NOMO-1 treated with dmso at 0.1 percent for 144 hours (cell line): ENCODE results near the gene MPI.
"Not testable (repeated sequence)": the region's sequence is repeated elsewhere in the genome, so short reads cannot be mapped to it uniquely, and the experiment has no call there.

Source experiments
- DNase-seq: peaks from one replicate; lab custom pipeline; 2025; ENCODE audit not compliant: unreplicated experiment; lab: John Stamatoyannopoulos, UW

MPI gene

DNA sequence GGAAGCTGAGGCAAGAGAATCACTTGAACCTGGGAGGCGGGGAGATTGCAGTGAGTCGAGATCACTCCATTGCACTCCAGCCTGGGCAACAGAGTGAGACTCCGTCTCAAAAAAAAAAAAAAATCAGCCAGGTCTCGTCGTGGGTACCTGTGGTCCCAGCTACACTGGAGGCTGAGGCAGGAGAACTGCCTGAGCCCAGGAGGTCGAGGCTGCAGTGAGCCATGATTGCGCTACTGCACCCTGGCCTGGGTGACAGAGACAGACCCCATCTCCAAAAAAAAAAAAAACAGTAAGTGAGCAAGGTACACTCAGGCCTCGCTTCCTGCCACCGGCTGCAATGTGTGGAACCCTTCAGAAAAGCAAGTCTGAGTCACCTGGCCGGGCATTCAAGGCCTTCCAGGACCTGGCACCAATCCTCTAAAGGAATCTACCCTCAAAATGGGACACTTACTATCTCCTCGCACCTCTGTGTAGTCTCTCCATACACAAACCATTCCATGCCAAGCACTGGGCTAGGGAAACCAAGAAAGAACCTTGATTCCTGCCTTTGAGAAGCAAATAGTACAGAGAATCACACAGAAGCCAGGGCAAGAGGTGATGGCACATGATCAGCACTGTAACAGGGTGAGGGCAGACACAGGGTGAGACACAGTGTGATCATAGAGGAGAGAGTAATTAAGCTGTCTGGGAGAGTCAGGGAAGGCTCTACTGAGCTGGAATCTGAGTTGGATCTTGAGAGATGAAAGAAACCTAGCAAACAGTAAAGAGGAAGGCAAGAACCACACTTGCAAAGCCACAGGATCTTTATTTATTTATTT lies 26.4 kb upstream of the MPI start:
- DNase-seq: no peak

GRCh38 chr15:74864296-74864695 lies 25.5 kb upstream of the MPI start:
- DNase-seq: no peak

GRCh38 chr15:74865316-74865715 lies 24.5 kb upstream of the MPI start:
- DNase-seq: no peak

- DNase-seq: no peak
Observed at GRCh38 chr15:74866090-74866489, 23.8 kb upstream of the MPI start.

- DNase-seq: no peak
Observed at GRCh38 chr15:74867466-74868038, 22.3 kb upstream of the MPI start.

DNA sequence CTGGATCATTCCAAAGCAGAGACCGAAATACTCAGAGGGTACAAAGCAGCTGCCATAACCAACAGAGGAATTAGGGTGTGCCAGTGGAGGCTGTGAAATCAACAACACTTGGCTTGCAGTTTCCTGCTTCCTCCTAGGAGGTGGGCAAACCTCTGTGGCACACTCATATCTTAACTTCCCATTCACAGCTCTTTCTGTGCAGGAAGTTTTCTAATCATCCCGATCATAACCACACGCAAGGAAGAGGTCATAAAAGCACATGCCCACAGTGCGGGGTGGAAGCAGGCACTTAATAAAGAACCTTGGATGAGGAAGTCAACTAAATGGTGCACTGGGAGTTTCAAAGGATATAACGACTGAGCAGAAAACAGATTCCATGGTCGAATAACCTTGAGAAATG lies 21.8 kb upstream of the MPI start:
- DNase-seq: peak; percentile 62

DNA sequence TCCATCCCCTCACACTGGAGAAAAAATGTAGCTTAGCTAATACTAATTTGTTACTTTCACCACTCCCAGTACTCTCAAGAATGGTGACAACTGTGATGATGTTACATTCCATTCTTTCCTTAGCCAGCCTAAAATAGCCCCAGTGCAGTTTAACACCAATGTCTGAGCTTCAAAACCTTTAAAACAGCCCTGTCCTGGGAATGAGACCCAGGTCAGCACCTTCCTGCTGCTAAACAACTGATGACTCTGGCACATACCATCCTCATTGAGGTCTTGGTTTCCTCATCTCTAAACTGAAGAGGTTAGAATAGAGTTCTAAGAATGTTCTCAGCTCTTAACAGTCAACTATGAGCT lies 20.5 kb upstream of the MPI start:
- no peak for DNase-seq

DNA sequence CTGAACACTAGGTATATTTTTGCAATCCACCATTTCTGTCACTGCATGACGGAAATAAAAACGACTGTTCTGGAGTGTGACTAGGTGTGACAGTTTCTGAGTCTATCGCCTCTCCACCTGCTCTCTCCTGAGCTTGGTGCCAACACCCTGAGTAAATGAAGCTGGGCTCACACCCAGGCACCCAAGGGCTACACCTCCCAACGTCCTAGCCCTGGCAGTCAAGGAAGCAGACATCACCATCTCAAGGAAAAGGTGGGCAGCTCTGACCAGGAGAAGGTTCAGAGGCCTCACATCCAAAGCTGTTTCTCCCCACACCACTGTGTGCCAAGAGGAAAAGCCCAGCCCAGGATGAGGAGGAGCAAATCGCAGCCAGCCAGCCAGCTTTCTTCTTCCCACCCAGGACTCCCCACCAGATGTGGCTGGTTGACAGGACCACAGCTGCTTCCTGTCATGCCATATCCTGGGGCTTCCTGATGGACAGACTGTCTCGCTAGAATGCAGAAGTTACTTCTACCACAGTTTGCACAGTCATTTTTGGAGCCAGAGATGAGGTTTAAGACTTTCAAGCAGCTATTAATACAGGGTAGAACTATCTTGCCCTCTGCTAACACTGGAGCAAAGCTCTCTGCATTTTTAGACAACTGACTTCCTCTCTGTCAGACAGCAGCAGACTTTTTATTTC lies 20.0 kb upstream of the MPI start:
- DNase-seq: peak; percentile 86

GRCh38 chr15:74870436-74871215 lies 19.2 kb upstream of the MPI start:
- DNase-seq: no peak

- no peak for DNase-seq
Observed at GRCh38 chr15:74872702-74873035, 17.2 kb upstream of the MPI start.

GRCh38 chr15:74873036-74873755 lies 16.6 kb upstream of the MPI start, which contains the start of gene SCAMP2:
Gene SCAMP2, minus strand, starts transcription at chr15:74873365. Its CDS starts 110 bp downstream, at chr15:74873255.
- DNase-seq: peak; percentile 93

- no peak for DNase-seq
Observed at GRCh38 chr15:74873756-74874424, 16.0 kb upstream of the MPI start.

GRCh38 chr15:74878273-74878672 lies 11.6 kb upstream of the MPI start:
- no peak for DNase-seq

GRCh38 chr15:74882528-74882927 lies 7.3 kb upstream of the MPI start:
- no peak for DNase-seq

GRCh38 chr15:74884428-74885223 lies 5.2 kb upstream of the MPI start:
- DNase-seq: no peak

- DNase-seq: no peak
Observed at GRCh38 chr15:74885461-74885860, 4.4 kb upstream of the MPI start.

DNA sequence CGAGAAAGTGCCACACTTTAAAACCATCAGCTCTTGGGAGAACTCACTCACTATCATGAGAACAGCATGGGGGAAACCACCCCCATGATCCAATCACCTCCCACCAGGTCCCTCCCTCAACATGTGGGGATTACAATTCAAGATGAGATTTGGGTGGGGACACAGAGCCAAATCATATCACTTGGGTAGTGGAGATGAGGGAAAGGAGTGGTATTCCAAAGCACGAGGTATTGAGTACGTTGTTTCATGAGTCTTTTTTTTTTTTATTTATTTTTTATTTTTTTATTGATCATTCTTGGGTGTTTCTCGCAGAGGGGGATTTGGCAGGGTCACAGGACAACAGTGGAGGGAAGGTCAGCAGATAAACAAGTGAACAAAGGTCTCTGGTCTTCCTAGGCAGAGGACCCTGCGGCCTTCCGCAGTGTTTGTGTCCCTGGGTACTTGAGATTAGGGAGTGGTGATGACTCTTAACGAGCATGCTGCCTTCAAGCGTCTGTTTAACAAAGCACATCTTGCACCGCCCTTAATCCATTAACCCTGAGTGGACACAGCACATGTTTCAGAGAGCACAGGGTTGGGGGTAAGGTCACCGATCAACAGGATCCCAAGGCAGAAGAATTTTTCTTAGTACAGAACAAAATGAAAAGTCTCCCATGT lies 2.2 kb upstream of the MPI start:
- not testable (repeated sequence) for DNase-seq

DNA sequence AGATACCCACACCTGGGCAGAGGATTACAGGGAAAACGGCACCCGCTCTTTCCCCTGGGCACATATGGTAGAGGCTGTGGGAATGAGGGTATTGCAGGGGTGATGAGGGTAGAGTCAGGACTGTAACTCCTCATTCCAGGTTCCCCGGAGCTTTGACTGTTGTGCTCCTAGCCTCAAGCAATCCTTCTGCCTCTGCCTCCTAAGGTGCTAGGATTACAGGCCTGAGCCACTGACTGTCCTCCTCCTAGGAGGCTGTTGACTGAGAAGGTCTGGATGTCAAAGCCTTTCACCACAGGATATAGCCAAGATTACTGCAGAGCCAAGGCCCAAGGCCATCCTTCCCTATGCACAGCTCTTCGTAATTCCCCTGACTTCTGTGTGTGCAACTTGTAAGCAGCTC lies 1.1 kb upstream of the MPI start:
- DNase-seq: no peak

GRCh38 chr15:74889390-74889882 lies 406 bp upstream of the MPI start:
- no peak for DNase-seq
